Tongue (tissue), 2 donors: ENCODE data around the gene SLIT1. TPM values are rescaled to one million over a fixed set of nuclear protein-coding genes. Genes with fewer than 3 reads are reported as not detected.

ENCODE experiments used
- DNase-seq: peaks from one replicate; pipeline ENCODE4 v3.0.0-alpha.2; 2015
- total RNA-seq: library from RNA; depleted of rRNA; stranded (reverse); fragments of >200 nt; gene quantifications from one replicate; pipeline ENCODE4 v1.2.3, GENCODE V29; 2014

Gene SLIT1
- total RNA-seq, 1 donor from 2014 or later = 0.72 TPM

DNA sequence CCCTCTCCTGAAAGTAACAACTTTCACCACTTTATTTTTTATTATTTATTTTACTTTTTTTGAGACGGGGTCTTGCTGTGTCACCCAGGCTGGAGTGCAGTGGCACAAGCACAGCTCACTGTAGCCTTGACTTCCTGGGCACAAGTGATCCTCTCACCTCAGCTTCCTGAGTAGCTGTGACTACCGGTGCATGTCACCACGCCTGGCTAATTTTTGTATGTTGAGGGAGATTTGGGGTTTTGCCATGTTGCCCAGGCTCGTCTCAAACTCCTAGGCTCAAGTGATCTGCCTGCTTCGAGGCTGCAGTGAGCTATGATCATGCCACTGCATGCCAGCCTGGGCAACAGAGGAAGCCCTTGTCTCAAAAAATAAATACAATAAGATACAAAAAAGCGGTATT lies 14.9 kb upstream of the SLIT1 start:
- DNase-seq = no peak

DNA sequence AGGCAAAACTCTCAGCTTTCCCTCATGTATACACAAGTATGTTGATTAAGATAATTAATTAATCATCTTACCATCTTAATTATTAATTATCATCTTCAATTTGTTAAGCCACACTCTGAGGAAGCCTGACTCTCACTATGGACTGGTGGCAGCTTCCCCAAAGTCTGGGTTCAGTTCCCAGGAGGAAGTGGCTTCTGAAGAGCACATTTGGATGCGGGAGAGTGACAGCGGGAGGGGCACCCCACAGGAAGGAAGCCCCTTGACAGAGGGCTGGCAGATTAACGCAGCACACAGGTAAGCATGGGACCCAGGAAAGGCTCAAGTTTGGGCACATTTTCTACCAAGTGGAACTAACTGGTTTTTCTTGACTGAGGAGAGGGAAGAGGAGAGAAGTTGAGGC lies 13.4 kb upstream of the SLIT1 start:
- no peak for DNase-seq

DNA sequence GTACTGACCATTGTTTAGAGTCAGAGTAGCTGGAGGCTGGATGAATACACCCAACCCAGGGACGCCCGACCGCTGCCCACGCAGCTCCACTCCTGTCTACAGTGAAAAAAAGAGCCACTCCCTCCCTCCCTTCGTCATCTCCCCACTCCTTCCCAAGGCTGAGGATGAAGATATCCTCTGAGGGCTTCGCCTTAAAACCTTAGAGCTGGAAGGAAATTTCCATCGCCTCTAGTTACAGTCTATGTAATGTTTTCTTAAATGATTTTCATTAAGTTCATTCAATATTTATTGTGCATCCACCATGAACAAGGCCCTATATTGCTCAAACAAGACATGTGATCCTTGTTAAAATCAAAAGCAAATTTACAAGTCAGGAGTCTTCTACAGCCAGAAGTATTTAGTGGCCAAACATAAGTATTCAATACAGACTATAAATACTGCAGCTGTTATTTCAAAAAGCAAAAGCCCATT lies 11.3 kb upstream of the SLIT1 start:
- DNase-seq = no peak

DNA sequence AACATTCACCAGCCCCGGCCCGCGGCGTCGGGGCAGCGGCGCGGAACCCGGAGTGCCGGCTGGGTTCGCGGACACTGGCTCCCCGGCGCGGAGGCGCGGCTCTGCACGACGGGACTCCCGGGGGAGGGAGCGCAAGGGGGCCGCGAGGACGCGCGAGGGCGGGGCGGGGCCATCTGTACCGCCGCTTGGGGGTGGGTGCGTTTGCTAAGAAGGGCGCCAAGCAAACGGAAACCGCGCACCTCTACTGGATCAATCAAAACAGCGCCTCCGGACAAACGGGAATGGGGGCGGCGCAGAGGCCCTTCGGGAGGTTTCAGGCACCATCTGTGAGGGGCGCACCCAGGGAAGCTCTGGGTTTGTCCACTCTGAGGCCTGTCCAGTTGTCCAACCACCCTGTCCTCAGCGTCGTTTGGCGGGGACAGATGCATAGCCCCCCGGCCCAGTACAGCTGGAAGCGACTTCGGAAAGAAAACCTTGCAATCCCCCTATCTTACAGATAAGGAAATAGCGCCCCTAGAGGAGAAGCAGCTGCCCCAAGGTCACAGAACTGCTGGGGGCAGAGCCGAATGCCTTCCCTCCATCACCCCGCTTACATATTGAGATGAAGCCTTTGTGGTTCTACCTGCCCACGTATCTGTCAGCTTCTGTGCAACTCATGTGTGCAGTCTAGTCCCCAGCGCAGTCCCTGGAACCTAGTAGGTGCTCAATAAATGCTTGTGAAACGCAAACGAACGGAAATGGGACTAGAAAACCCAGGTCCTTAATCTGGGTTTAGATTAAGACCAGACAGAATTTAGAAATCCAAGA lies 10.7 kb upstream of the SLIT1 start:
- peak; percentile 78 for DNase-seq

DNA sequence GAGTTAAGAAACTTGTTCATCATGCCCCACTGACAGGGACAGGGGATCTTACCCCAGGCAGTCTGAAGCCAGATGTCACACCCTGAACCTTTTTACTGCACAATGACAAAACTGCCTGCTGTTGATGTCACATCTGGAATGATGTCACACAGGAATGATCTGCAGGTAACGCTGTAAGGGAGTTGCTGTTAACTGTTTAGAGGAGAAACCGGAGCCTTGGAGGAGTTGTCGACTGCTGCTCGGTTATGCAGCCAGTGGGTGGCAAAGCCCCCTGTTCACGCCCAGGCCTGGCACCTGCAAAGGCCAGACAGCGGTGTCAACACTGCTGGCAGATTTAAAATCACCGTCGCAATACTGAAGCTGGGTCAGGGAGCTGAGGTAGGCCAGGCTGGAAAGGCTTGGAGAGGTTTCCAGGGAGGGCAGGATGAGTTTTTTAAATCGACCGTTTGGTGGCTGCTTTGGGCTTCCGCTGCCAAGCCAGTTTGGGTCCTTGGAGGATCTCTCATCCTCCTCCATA lies 10.0 kb upstream of the SLIT1 start:
- no peak for DNase-seq

DNA sequence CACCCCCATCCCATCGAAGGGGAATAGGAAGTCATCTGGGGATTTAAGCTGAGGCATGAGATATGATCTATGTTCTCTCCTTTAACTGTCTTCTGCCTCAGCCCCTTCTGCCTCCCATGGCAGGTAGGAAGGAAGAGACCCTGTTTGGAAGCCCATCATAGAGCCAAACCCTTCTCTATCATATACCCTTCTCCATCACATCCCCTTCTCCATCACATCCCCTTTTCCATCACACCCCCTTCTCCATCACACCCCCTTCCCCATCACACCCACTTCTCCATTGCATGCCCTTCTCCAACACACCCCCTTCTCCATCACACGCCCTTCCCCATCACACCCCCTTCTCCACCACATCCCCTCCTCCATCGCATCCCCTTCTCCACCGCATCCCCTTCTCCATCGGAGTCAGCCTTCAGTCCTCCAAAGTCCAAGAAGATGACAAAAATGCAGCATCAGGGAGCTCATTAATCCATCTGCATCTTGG lies 7.2 kb upstream of the SLIT1 start:
- DNase-seq = no peak

DNA sequence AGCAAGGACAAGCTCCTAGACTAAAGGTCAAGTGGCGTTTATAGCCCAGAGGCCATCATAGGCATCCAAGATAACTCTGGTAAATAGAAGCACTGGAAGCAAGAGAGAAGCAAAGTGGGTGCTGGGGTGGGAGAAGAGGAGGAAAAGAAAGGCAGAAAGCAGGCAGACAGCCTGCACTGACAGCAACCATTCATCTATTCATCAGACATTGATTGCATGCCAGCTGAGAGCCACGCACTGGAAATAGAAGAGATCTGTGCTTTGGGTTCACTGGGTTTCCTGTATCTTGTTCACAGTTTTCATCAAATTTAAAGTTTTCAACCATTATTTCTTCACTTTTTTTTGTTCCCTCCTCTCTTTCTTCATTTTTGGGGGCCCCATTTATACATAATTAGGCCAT lies 4.7 kb upstream of the SLIT1 start:
- DNase-seq = no peak

DNA sequence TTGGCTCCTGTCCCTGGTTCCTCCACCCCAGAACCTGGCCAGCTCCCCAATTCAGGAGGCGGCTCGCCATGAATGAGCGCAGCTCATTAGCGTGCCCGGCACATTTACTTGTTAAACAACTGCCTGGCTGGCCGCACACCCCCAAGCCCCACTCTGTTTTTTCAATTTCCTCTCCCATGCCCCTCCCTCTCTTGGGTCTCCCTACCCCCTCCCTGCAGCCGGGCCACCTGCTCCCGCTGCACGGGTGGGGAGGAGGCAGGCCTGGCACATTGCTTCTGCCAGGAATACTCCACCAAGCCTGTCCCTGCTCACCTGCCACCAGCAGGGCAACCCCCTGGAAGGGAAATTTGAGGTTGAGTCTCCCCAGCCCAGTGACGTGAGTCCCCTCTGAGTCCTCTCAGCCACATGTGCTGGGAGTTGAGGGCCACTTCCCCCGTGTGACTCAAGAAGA lies 2.5 kb upstream of the SLIT1 start:
- DNase-seq = peak; percentile 75

DNA sequence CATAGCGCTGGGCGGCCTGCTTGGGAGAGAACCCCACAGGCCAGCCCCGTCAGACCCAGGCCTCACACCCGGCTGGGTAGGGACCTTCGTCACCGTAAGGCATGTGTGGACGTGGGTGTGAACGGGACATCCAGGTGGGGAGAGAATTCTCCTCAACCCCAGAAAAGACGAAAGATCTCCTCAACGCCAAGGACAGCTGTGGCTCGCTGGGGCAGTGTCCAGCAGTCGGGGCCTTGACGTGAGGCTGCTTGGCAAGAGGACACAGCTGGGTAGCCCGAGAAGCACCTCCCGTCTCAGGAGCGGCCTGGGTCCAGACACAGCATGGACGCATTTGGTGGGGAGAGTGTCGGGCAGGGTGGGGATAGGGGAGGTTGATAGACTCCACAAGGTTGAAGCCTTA lies 1.2 kb upstream of the SLIT1 start:
- DNase-seq = no peak

DNA sequence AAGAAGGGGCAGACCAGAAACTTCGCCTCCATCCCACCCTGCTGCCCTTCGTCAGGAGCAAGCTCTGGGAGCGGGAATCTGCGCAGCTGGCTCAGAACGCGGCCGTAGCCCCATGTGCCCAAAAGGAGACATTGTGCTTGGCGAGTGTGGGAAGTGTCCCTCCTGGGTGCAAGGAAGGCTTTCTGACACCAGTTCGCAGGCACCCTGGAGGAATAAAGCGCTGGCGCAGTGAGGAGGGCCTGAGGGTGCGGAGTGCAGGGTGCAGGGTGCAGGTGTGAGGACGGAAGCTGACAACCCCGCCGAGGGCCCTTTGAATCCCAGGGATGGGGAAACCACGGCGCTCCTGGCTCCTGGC lies 811 bp downstream of the SLIT1 start:
- no peak for DNase-seq

DNA sequence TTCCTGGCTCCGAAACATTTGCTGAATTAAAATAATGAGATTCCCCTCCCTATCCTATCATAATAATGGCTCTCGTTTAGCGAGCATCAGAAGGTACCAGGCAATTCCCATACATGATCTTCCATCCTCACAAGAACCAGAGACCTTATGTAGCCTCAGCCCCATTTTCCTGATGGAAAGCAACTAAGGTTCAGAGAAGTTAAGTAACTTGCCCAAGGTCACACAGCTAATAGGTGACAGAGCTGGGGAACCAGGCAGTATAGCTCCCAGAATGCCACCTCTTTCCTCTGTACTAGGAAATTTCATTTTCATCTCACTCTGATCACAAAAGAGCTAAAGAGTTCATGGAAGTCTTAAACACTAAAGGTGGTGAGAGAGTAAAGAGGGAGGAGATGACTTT lies 2.4 kb downstream of the SLIT1 start:
- no peak for DNase-seq

DNA sequence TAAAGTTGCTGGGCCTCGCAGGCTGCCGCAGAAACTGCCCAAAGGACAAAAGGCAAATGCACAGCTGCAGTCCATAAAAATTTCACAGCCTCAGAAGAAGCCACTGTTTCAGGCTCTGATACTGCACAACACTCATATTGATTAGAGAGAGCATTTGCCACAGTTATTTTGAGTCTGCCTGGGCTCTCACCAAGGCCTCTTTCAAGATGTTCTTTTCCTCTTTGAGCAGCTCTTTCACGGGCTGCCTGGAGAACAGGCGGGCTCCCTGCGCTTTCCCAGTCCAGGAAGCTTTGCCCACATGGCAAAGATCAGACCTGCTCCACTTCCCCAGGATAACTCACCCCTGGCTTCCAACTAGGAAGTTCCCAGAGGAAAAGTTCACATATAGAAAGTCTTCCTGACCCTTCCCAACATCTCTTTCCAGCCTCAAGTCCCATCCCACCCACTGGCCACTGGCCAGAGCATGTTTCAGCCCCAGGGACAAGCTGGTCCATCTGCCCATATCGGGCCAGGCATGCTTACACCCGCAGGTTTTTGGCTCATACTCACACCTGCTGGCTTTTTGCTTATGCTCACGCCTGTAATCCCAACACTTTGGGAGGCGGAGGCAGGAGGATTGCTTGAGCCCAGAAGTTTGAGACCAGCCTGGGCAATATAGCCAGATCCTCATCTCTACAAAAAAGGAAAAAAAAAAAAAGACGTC lies 3.3 kb downstream of the SLIT1 start:
- DNase-seq = no peak

DNA sequence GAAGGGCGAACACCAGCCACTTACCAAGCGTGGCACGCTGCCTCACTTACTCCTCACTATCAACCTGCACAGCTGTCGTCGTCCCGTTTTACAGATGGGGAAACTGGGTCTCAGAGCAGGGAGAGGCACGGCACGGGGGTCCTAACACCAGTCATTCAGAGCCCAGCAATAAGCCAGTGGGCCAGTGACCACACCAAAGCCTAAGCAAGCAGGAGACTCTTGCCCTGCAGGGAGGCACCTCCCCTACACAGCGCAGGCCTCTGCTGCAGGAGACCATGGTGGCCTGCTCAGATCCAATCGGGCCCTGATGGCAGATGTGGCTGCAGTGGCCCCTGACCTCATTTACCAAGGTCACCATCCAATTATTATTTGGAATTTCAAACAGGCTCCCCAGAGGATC lies 4.8 kb downstream of the SLIT1 start:
- DNase-seq = no peak

DNA sequence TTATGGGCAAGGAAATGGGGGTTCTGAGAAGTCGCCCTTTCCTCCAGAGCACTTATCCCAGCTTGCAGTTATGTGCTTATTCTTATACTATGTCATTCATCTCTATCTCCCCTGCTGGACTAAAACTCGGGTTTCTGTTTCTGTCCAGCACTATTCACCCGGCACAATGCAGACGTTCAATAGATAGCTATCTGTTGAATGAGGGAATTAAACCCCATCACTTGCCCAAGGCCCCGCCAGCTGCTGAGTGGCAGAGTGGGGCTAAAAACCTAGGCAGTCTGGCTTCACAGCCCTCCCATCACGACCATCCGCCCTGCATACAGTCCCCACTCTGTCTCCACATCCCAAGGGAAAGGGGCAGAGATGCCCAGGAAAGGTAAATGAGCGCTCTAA lies 5.4 kb downstream of the SLIT1 start:
- no peak for DNase-seq

DNA sequence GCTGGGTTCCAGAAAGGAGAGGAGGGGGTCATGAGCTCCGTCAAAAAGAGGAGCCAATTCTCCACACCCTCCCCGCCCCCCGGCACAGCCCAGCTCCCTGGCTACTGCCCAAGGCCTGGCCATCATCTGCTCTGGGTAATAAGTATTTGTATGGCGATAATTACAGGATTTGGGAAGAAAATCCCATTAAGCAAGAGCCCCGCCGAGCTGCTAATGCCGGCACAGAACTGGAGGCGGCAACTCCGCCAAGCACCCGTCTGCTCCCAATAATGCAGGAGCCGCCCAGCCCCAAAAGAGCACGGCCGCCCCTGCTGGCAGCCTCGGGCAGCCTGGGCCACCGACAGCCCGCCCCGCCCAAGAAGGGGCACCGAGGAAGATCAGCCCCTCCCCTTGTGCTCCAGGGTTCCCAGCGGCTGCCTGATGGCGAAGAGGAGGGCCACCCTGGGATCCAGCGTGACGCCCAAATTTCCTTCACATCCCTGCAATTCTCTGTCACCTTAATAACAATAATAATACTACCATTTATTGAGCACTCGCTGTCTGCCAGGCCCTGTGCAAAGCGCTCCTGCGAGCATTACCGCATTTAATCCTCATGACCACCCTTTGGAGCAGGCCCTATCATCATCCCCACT lies 5.9 kb downstream of the SLIT1 start:
- DNase-seq = peak; percentile 89

DNA sequence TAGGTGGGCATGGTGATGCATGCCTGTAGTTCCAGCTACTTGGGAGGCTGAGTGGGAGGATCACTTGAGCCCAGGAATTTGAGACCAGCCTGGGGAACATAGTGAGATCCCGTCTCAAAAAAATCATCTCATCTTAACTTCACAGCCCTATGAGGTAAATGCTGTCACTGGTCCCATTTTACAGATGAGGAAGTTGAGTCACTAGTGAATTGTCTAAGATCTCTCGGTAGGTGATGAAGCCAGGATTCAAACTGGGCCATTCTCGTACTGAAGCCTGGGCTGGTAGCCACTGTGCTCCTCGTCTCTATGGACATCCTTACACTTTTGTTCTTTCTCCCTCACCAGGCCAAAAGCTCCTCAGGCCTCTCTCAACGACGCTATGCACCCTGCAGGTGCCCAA lies 6.4 kb downstream of the SLIT1 start:
- no peak for DNase-seq

DNA sequence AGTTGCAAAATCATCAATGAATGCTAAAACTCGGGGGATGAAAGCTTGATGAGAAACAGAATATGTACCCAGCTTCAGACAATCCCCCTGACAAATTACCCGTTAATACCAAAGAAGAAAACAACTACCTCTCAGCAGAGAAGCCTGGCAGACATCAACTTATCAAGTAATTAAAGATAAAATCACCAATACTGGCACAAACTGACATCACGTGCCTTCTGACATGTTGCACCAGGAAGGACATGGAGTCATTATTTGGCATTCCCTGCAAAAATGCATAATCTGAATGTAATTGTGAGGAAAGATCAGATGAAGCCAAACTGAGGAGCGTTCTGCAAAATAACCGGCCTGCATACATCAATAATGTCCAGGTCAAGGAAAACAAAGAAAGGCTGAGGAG lies 7.7 kb downstream of the SLIT1 start:
- DNase-seq = no peak

DNA sequence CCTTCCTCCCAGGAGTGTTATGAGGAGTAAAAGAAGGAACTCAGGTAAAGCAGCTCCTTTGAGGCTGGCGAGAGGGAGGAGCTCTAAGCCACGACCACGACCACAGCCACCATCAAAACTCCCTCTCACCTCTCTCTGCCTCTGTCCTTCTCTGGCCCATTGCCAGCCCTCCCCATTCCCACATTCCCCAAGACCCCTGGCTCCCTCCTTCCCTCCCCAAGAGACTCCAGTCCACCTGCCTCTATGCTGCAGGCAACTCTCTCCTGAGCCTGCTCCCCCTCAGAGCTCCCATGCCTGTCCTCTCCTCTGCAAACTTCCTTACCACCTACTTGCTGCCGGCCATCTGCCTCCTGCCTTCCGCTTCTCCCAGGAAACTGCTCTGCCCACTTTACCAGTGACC lies 9.5 kb downstream of the SLIT1 start:
- no peak for DNase-seq

DNA sequence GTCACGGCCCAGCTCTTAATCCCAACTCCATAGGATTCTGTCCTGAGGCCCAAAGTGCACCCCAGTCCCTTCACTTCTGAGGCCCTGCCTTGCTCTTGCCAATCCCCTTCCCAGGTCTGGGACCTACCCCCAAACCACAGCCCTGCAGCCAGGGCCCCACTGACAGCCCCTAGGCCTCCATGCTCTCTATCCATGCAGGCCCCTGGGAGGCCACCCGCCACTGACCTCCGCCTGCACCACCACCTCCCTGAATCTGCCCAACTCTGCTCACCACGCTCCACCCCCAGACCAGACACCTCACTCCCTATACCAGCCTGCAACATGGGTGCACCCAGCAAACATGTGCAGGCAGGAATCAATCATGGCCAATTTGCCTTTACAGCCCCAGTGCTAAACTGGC lies 10.2 kb downstream of the SLIT1 start:
- no peak for DNase-seq

DNA sequence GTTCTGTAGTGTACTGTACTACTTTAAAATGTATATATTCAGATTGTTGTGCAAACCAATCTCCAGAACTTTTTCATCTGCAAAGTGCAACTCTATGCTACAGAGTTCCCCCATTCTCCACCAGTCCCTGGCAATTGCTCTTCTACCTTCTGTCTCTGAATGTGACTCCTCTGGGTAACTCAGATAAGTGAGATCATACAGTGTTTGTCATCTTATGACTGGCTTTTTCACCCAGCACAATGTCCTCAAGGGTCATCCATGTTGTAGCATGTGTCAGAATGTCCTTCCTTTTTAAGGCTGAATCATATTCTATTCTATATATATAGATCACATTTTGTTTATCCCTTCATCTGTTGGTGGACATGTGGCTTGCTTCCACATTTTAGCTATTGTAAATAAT lies 10.8 kb downstream of the SLIT1 start:
- no peak for DNase-seq

DNA sequence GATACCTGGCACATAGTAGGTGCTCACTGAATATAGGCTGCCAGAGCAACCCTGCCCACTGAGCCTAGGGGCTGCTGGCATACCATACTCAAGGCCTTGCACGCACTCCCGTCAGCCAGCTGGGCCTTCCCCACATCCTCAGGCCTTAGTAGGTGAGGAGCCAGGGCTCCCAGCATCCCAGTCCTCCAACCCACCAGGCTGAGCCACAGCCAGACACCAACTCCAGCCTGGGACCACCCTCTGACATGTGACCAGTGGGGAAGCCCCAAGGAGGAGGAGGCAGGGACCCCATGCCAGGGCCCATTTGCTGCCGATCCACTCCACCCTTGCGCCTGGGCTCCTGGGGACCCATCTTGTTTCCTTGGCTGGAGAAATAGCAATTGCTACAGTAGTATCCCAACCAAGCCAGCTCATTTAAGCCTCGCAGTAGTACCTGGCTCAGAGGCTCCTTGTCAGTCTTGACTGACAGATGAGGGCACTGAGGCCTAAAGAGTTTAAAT lies 11.4 kb downstream of the SLIT1 start:
- no peak for DNase-seq

DNA sequence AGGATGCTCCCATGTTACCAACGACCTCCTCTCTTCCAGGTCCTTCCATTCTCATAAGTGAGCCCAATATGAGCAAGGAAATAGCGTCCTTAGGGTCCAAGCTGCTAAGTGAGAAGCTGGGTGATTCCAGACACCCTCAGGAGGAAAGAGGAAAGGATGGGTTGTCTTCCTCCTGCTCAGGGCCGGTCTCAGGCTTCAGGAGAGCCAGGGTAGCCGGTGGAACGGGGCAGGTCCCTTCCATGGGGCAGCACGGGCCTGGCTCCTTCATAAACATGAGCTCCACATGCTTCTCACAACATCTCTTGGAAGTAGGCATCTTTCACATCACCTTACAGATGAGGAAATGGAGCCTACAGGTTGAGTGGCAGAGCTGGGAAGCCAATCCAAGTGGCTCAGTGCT lies 12.7 kb downstream of the SLIT1 start:
- DNase-seq = no peak

DNA sequence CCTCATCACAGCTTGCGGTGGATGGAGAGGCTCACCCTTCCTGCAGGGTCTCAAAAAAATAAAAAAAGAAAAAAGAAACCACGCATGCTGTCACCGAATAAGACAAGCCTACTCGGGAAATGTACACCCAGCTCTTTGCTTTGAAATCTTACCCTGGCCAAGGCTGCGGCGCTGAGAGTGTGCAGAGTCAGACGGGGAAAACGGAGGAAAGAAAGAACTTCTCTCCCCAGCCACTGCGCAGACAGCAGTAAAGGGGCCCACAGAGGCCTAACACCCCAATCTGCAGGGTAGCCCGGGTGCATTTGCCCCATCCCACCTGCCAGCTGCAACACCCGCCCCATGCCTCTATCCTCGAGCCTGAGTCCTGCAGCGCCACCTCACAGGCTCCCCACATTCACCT lies 14.8 kb downstream of the SLIT1 start:
- DNase-seq = peak; percentile 32
